Measurements from ENCODE around the gene PAFAH1B2.

DNA sequence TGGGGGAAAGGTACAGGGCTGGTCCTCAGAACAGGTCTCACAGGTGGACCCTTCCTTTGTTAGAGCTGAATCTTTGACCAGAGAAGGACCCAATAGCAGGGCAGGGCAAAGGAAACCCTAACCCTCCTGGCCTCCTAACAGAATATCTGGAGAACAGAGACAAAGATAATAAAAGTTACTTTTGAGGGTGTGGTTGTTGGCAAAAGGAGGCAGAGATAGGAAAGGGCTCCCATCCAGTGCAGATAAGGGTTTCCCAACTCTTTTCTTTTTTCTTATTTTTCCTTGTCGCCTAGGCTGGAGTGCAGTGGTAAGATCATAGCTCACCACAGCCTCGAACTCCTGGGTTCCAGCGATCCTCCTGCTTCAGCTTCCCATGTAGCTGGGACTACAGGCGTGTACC, 75.9 kb downstream of the PAFAH1B2 start:
- no peak for TF ChIP-seq POLR2A (IDR thresholded peaks at IDR 0.05)
- no peak for TF ChIP-seq CTCF (IDR thresholded peaks at IDR 0.05)
- no peak for TF ChIP-seq EP300 (IDR thresholded peaks at IDR 0.05)

All from suprapubic skin (tissue), 3 donors.